HepG2 (cell line): ENCODE results near the gene PPP2R5E. TPM values are rescaled to one million over a fixed set of nuclear protein-coding genes. Genes with fewer than 3 reads are reported as not detected.

Experiments
- ATAC-seq: fragments of 200-7000 bp; cut with Tn5 transposase; 3 replicates; pipeline ENCODE4 v1.9.1; 2020; ENCODE audit warnings: mild to moderate bottlenecking, moderate library complexity
- BruUV-seq: library from RNA; stranded (reverse); fragments of 400-500 nt; replicated peaks from 2 replicates; lab custom pipeline; 2021; lab: Mats Ljungman, UMichigan
- CTCF ChIA-PET: fragments of 300-600 bp; formaldehyde crosslinking; extraction: SDS; loops from one replicate; lab custom pipeline; 2021; ENCODE audit warnings: low total read pairs, inconsistent platforms, low intra/inter-chr PET ratio; lab: Yijun Ruan, JAX
- POLR2A ChIA-PET: fragments of 350-600 bp; sonication (Branson Sonifier 250); formaldehyde crosslinking; loops from one replicate; lab custom pipeline; 2020; ENCODE audit warnings: antibody characterized with exemption, inconsistent platforms; lab: Yijun Ruan, JAX
- DNase-seq: peaks from one replicate; pipeline ENCODE4 v3.0.0-alpha.2; 2015; ENCODE audit warnings: low spot score
- FAIRE-seq: peaks from 3 replicates; lab custom pipeline; 2011; peaks lifted over from hg19 to GRCh38; lab: Jason Lieb, UNC
- H2AFZ ChIP-seq: one replicate; pipeline ENCODE4 v1.6.1; 2011; ENCODE audit warnings: low read length, inconsistent platforms
- H3K27ac ChIP-seq: fragments of 300-600 bp; 3 replicates; pipeline ENCODE4 v1.8.0; 2011; ENCODE audit warnings: mixed run types, mild to moderate bottlenecking, mixed read lengths, low read length, inconsistent platforms; ENCODE audit not compliant: insufficient read depth; ENCODE audit errors: extremely low read length
- H3K27me3 ChIP-seq, 2 experiments: fragments of 200-600 bp in 1 of 2; 2 replicates in 1 of 2; 3 replicates in 1 of 2; pipeline versions ENCODE4 v1.6.0 to v1.8.0; 2011; ENCODE audit warnings: low read length in 2 of 2, mild to moderate bottlenecking in 2 of 2, moderate library complexity in 2 of 2, inconsistent platforms in 1 of 2; ENCODE audit not compliant: insufficient read depth in 2 of 2, control insufficient read depth in 1 of 2
- H3K36me3 ChIP-seq, 2 experiments: fragments of 200-600 bp in 1 of 2; replicated peaks in 1 of 2; 2 replicates in 1 of 2; 3 replicates in 1 of 2; pipeline versions ENCODE4 v1.5.1 to v1.8.0; 2011; ENCODE audit warnings: low read length in 2 of 2, inconsistent platforms in 1 of 2; ENCODE audit not compliant: insufficient read depth in 2 of 2, control insufficient read depth in 1 of 2
- H3K4me1 ChIP-seq: 2 replicates; pipeline ENCODE4 v1.5.1; 2012; ENCODE audit warnings: low read length, inconsistent platforms; ENCODE audit not compliant: insufficient read depth
- H3K4me2 ChIP-seq: 2 replicates; pipeline ENCODE4 v1.6.0; 2011; ENCODE audit warnings: low read depth, low read length, inconsistent platforms
- H3K4me3 ChIP-seq, 3 experiments: fragments of 200-600 bp in 1 of 3; sonication (generic), shearing (Covaris generic) in 1 of 3; replicated peaks in 1 of 3; 2 replicates each; pipeline ENCODE4 v1.5.1; 2011 to 2016; ENCODE audit warnings: low read length in 3 of 3, inconsistent platforms in 2 of 3, low read depth in 2 of 3, mild to moderate bottlenecking in 2 of 3, control low read depth in 1 of 3, mixed read lengths in 1 of 3; ENCODE audit not compliant: insufficient read depth in 1 of 3
- H3K79me2 ChIP-seq: one replicate; pipeline ENCODE4 v1.6.1; 2011; ENCODE audit warnings: low read length, inconsistent platforms; ENCODE audit not compliant: insufficient read depth
- H3K9ac ChIP-seq: 2 replicates; pipeline ENCODE4 v1.6.0; 2011; ENCODE audit warnings: mild to moderate bottlenecking, low read depth, low read length, inconsistent platforms; ENCODE audit not compliant: insufficient read depth
- H3K9me3 ChIP-seq: 2 replicates; pipeline ENCODE4 v1.5.1; 2012; ENCODE audit warnings: mild to moderate bottlenecking, low read length
- H4K20me1 ChIP-seq: 2 replicates; pipeline ENCODE4 v1.6.0; 2011; ENCODE audit warnings: inconsistent platforms, mild to moderate bottlenecking, low read length, moderate library complexity; ENCODE audit not compliant: insufficient read depth
- BRF2 ChIP-seq: sonication (generic); formaldehyde crosslinking; IDR thresholded peaks from 2 replicates; pipeline ENCODE4 v1.8.1; 2022; ENCODE audit warnings: mild to moderate bottlenecking, missing genetic modification reagents
- GRHL1 ChIP-seq: sonication (generic); formaldehyde crosslinking; conservative IDR thresholded peaks from 2 replicates; pipeline ENCODE4 v1.8.0; 2022; ENCODE audit warnings: missing genetic modification reagents
- GTF3A ChIP-seq: sonication (generic); formaldehyde crosslinking; conservative IDR thresholded peaks from 2 replicates; pipeline ENCODE4 v1.4.0; 2020; ENCODE audit warnings: mild to moderate bottlenecking, missing genetic modification reagents
- MAX ChIP-seq: IDR thresholded peaks from 2 replicates; pipeline ENCODE4 v1.6.1; 2012; ENCODE audit warnings: inconsistent platforms
- SP2 ChIP-seq: sonication (generic); formaldehyde crosslinking; IDR thresholded peaks from 2 replicates; pipeline ENCODE4 v1.5.1; 2020; ENCODE audit warnings: mild to moderate bottlenecking, missing genetic modification reagents
- ZNF318 ChIP-seq: sonication (generic); formaldehyde crosslinking; IDR thresholded peaks from 2 replicates; pipeline ENCODE4 v1.4.0; 2020; ENCODE audit warnings: mild to moderate bottlenecking, missing genetic modification reagents
- ZNF33B ChIP-seq: sonication (generic); formaldehyde crosslinking; IDR thresholded peaks from 2 replicates; pipeline ENCODE4 v1.5.1; 2020; ENCODE audit warnings: mild to moderate bottlenecking, missing genetic modification reagents
- ZNF570 ChIP-seq: sonication (generic); formaldehyde crosslinking; IDR thresholded peaks from 2 replicates; pipeline ENCODE4 v1.4.0; 2020; ENCODE audit warnings: mild to moderate bottlenecking, missing genetic modification reagents, borderline replicate concordance
- ZNF644 ChIP-seq: IDR thresholded peaks from 2 replicates; pipeline ENCODE4 v1.6.1; 2016; ENCODE audit warnings: low read depth
- in situ Hi-C: cut with HindIII; loops from 2 replicates; pipeline ENCODE4 v1.10.0; 2017; ENCODE audit warnings: low pct_unique_long_range_greater_than_20kb; ENCODE audit not compliant: extremely low pct_ligation_motif_present
- intact Hi-C: fragments of 100-400 bp; cut with micrococcal nuclease; formaldehyde crosslinking; loops from one replicate; pipeline ENCODE4 v1.10.0; 2022; ENCODE audit not compliant: unreplicated experiment
- polyA plus RNA-seq, 8 experiments: library from polyadenylated mRNA; depleted of rRNA in 3 of 8; stranded (reverse) in 7 of 8; unstranded in 1 of 8; fragments of >200 nt; fragmentation: Illumina TruSeq in 4 of 8; extraction: Trizol in 4 of 8; gene quantifications; 2 replicates each; pipeline versions ENCODE4 v1.2.1 to v1.2.3, GENCODE V29; 2011 to 2016; ENCODE audit warnings: low read depth in 4 of 8, missing spikeins in 1 of 8, mixed read lengths in 1 of 8; ENCODE audit not compliant: insufficient read depth in 1 of 8
- total RNA-seq, 5 experiments: library from RNA; depleted of rRNA; stranded (reverse); fragments of >200 nt; fragmentation: Illumina TruSeq; extraction: Trizol; gene quantifications; 2 replicates each; pipeline ENCODE4 v1.2.3, GENCODE V29; 2016; ENCODE audit warnings: low read depth in 1 of 5
- TF ChIP-seq, protein P1 (sequence below): sonication (generic); formaldehyde crosslinking; IDR thresholded peaks from 2 replicates; pipeline ENCODE4 v1.5.0; 2020; ENCODE audit warnings: missing genetic modification reagents, mild to moderate bottlenecking, borderline replicate concordance
- TF ChIP-seq, protein P2 (sequence below): sonication (generic); formaldehyde crosslinking; IDR thresholded peaks from 2 replicates; pipeline ENCODE4 v1.5.1; 2020; ENCODE audit warnings: missing genetic modification reagents, mild to moderate bottlenecking, borderline replicate concordance

Gene PPP2R5E
- total and polyA plus RNA-seq, 2 of the 13 experiments (the other 11 are each of a cell fraction or from before 2014, with no cell fraction given): 8.9 to 11.0 TPM

DNA sequence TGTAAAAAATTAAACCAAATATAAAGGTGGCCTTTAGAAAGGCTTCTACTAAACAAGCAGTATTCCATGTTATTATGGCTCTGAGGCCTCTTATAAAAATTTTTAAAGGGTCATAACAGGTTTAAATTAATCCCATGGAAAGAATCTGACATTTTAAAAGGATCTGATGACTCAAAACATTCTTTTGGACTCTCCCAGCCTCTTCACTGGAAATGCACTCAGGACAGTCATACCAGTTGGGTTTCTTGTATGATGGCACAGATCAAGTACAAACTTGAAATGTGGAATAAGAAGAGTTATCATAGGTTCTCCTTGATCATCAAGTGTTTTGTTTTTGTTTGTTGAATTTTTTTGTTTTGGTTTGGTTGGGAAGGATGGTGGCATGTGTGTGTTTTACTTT, 50.8 kb downstream of the PPP2R5E start:
- TF ChIP-seq, protein P1, sequence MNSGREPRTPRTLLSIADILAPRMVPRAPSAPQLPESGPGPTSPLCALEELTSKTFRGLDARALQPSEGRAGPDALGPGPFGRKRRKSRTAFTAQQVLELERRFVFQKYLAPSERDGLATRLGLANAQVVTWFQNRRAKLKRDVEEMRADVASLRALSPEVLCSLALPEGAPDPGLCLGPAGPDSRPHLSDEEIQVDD (CRISPR knock-in tag): no peak
- no peak for TF ChIP-seq GTF3A (CRISPR knock-in tag)
- TF ChIP-seq BRF2 (CRISPR knock-in tag): no peak
- TF ChIP-seq ZNF318 (CRISPR knock-in tag): no peak
- TF ChIP-seq MAX: no peak
- TF ChIP-seq SP2 (CRISPR knock-in tag): no peak
- TF ChIP-seq, protein P2, sequence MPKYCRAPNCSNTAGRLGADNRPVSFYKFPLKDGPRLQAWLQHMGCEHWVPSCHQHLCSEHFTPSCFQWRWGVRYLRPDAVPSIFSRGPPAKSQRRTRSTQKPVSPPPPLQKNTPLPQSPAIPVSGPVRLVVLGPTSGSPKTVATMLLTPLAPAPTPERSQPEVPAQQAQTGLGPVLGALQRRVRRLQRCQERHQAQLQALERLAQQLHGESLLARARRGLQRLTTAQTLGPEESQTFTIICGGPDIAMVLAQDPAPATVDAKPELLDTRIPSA (CRISPR knock-in tag): no peak
- no peak for TF ChIP-seq GRHL1 (CRISPR knock-in tag)
- TF ChIP-seq ZNF33B: no peak
- TF ChIP-seq ZNF570 (CRISPR knock-in tag): no peak
- TF ChIP-seq ZNF644 (CRISPR knock-in tag): no peak
- Histone ChIP-seq H4K20me1 (no peaks in the 10 kb centered on the region), H3K27me3 (no peaks in the 10 kb centered on the region; a peak in 1 of 5 replicates), H3K9ac (no peak overlapping the region), H3K4me2 (no peak overlapping the region), H2AFZ (no peak overlapping the region), H3K4me1 (no peaks in the 10 kb centered on the region), H3K27ac (no peak overlapping the region), H3K4me3 (no peak overlapping the region), H3K9me3 (no peaks in the 10 kb centered on the region), H3K36me3 (no peaks in the 10 kb centered on the region; a peak in 3 of 5 replicates), H3K79me2 (peaks cover 54% of the 10 kb centered on the region)
- no peak for DNase-seq
- no peak for ATAC-seq
- FAIRE-seq: no peak
- BruUV-seq: no TSS peak
- ChIA-PET POLR2A (no interaction called here), CTCF (no interaction called here)
- in situ Hi-C loops: no loop called here
- intact Hi-C loops: no loop called here
